Kidney glomerular epithelial cell (primary cell): ENCODE data around the gene GRIPAP1.

Source experiments
- DNase-seq: peaks from one replicate; lab custom pipeline; 2025; lab: John Stamatoyannopoulos, UW

Gene GRIPAP1

GRCh38 chrX:48923771-48924170, 78.3 kb downstream of the GRIPAP1 start:
- no peak for DNase-seq
